ENCODE results near the gene EPHA1.

Gene EPHA1

GRCh38 chr7:143384661-143385631, 23.7 kb downstream of the EPHA1 start:
- Histone ChIP-seq H3K9me3 (ENCODE audit: control insufficient read depth in 1 of 2, low read length in 2 of 2) (no peaks in the 10 kb centered on the region), H3K36me3 (ENCODE audit: control insufficient read depth in 1 of 2, insufficient read depth in 2 of 2, low read length in 2 of 2) (peaks cover 31 to 38% of the 10 kb centered on the region in 2 donors), H3K27ac (ENCODE audit: low read length) (peak overlapping the region; percentile 92), H3K4me3 (ENCODE audit: low read depth in 1 of 2, low read length in 2 of 2) (peak overlapping the region; percentile 78 to 88), H3K27me3 (ENCODE audit: low read depth, low read length) (no peaks in the 10 kb centered on the region), H3K4me1 (ENCODE audit: control insufficient read depth in 1 of 2, insufficient read depth in 2 of 2, low read length in 2 of 2) (peaks cover 27 to 57% of the 10 kb centered on the region in 2 donors)

- Histone ChIP-seq H3K9me3 (ENCODE audit: control insufficient read depth in 1 of 2, low read length in 2 of 2) (no peaks in the 10 kb centered on the region), H3K4me1 (ENCODE audit: control insufficient read depth in 1 of 2, insufficient read depth in 2 of 2, low read length in 2 of 2) (peaks cover 34 to 62% of the 10 kb centered on the region in 2 donors), H3K27ac (ENCODE audit: low read length) (peak overlapping the region; percentile 92), H3K4me3 (ENCODE audit: low read depth in 1 of 2, low read length in 2 of 2) (peak overlapping the region; percentile 78 to 88), H3K27me3 (ENCODE audit: low read depth, low read length) (no peaks in the 10 kb centered on the region), H3K36me3 (ENCODE audit: control insufficient read depth in 1 of 2, insufficient read depth in 2 of 2, low read length in 2 of 2) (peaks cover 23 to 30% of the 10 kb centered on the region in 2 donors)
These were observed 24.5 kb downstream of the EPHA1 start for GRCh38 chr7:143384148-143384547.

- H3K27ac ChIP-seq (ENCODE audit: low read length): peak overlapping the region; percentile 92
- peak overlapping the region; percentile 78 to 88 for H3K4me3 ChIP-seq (ENCODE audit: low read depth in 1 of 2, low read length in 2 of 2)
- H3K9me3 ChIP-seq (ENCODE audit: control insufficient read depth in 1 of 2, low read length in 2 of 2): no peaks in the 10 kb centered on the region
- H3K27me3 ChIP-seq (ENCODE audit: low read depth, low read length): no peaks in the 10 kb centered on the region
- H3K36me3 ChIP-seq (ENCODE audit: control insufficient read depth in 1 of 2, insufficient read depth in 2 of 2, low read length in 2 of 2): peaks cover 18 to 25% of the 10 kb centered on the region in 2 donors
- H3K4me1 ChIP-seq (ENCODE audit: control insufficient read depth in 1 of 2, insufficient read depth in 2 of 2, low read length in 2 of 2): peaks cover 36 to 65% of the 10 kb centered on the region in 2 donors
These were observed 25.1 kb downstream of the EPHA1 start for GRCh38 chr7:143383642-143383957.

- Histone ChIP-seq H3K27me3 (ENCODE audit: low read depth, low read length) (no peaks in the 10 kb centered on the region), H3K9me3 (ENCODE audit: control insufficient read depth in 1 of 2, low read length in 2 of 2) (no peaks in the 10 kb centered on the region), H3K36me3 (ENCODE audit: control insufficient read depth in 1 of 2, insufficient read depth in 2 of 2, low read length in 2 of 2) (peaks cover 14 to 19% of the 10 kb centered on the region in 2 donors), H3K4me1 (ENCODE audit: control insufficient read depth in 1 of 2, insufficient read depth in 2 of 2, low read length in 2 of 2) (peaks cover 36 to 62% of the 10 kb centered on the region in 2 donors), H3K4me3 (ENCODE audit: low read depth in 1 of 2, low read length in 2 of 2) (peak overlapping the region; percentile 78 to 88), H3K27ac (ENCODE audit: low read length) (peak overlapping the region; percentile 92)
These were observed 25.6 kb downstream of the EPHA1 start for GRCh38 chr7:143382791-143383641.

GRCh38 chr7:143382126-143382790, 26.4 kb downstream of the EPHA1 start:
- peaks cover 36 to 58% of the 10 kb centered on the region in 2 donors for H3K4me1 ChIP-seq (ENCODE audit: control insufficient read depth in 1 of 2, insufficient read depth in 2 of 2, low read length in 2 of 2)
- peaks cover 9 to 12% of the 10 kb centered on the region in 2 donors for H3K36me3 ChIP-seq (ENCODE audit: control insufficient read depth in 1 of 2, insufficient read depth in 2 of 2, low read length in 2 of 2)
- H3K27me3 ChIP-seq (ENCODE audit: low read depth, low read length): no peaks in the 10 kb centered on the region
- H3K4me3 ChIP-seq (ENCODE audit: low read depth in 1 of 2, low read length in 2 of 2): peak overlapping the region; percentile 78 to 88
- peak overlapping the region; percentile 92 for H3K27ac ChIP-seq (ENCODE audit: low read length)
- no peaks in the 10 kb centered on the region for H3K9me3 ChIP-seq (ENCODE audit: control insufficient read depth in 1 of 2, low read length in 2 of 2)

GRCh38 chr7:143381427-143382125, 27.1 kb downstream of the EPHA1 start:
- peak overlapping the region; percentile 92 for H3K27ac ChIP-seq (ENCODE audit: low read length)
- H3K9me3 ChIP-seq (ENCODE audit: control insufficient read depth in 1 of 2, low read length in 2 of 2): no peaks in the 10 kb centered on the region
- peak overlapping the region; percentile 78 to 88 for H3K4me3 ChIP-seq (ENCODE audit: low read depth in 1 of 2, low read length in 2 of 2)
- H3K27me3 ChIP-seq (ENCODE audit: low read depth, low read length): no peaks in the 10 kb centered on the region
- peaks cover 9 to 12% of the 10 kb centered on the region in 2 donors for H3K36me3 ChIP-seq (ENCODE audit: control insufficient read depth in 1 of 2, insufficient read depth in 2 of 2, low read length in 2 of 2)
- H3K4me1 ChIP-seq (ENCODE audit: control insufficient read depth in 1 of 2, insufficient read depth in 2 of 2, low read length in 2 of 2): peaks cover 36 to 51% of the 10 kb centered on the region in 2 donors

- peaks cover 30 to 44% of the 10 kb centered on the region in 2 donors for H3K4me1 ChIP-seq (ENCODE audit: control insufficient read depth in 1 of 2, insufficient read depth in 2 of 2, low read length in 2 of 2)
These were observed 27.8 kb downstream of the EPHA1 start, which contains the start of gene ZYX for GRCh38 chr7:143380646-143381426. Gene ZYX (plus strand): TSS chr7:143381345. CDS start chr7:143381572, 227 bp downstream.

GRCh38 chr7:143380260-143380645, 28.4 kb downstream of the EPHA1 start:
- peak overlapping the region; percentile 78 to 84 for H3K4me3 ChIP-seq (ENCODE audit: low read depth in 1 of 2, low read length in 2 of 2)
- H3K9me3 ChIP-seq (ENCODE audit: control insufficient read depth in 1 of 2, low read length in 2 of 2): no peaks in the 10 kb centered on the region
- peaks cover 8 to 12% of the 10 kb centered on the region in 2 donors for H3K36me3 ChIP-seq (ENCODE audit: control insufficient read depth in 1 of 2, insufficient read depth in 2 of 2, low read length in 2 of 2)
- peaks cover 27 to 39% of the 10 kb centered on the region in 2 donors for H3K4me1 ChIP-seq (ENCODE audit: control insufficient read depth in 1 of 2, insufficient read depth in 2 of 2, low read length in 2 of 2)
- H3K27me3 ChIP-seq (ENCODE audit: low read depth, low read length): no peaks in the 10 kb centered on the region
- peak overlapping the region; percentile 95 for H3K27ac ChIP-seq (ENCODE audit: low read length)

More at GRCh38 chr7:143380646-143381426, 27.8 kb downstream of the EPHA1 start, which contains the start of gene ZYX:
- Histone ChIP-seq H3K4me3 (ENCODE audit: low read depth in 1 of 2, low read length in 2 of 2) (peak within 1 kb of the TSS; percentile 78 to 88), H3K36me3 (ENCODE audit: control insufficient read depth in 1 of 2, insufficient read depth in 2 of 2, low read length in 2 of 2) (peaks cover 9 to 12% of the 10 kb centered on the region in 2 donors), H3K9me3 (ENCODE audit: control insufficient read depth in 1 of 2, low read length in 2 of 2) (no peaks in the 10 kb centered on the region), H3K27ac (ENCODE audit: low read length) (peak within 1 kb of the TSS; percentile 95), H3K27me3 (ENCODE audit: low read depth, low read length) (no peaks in the 10 kb centered on the region)

- H3K4me1 ChIP-seq (ENCODE audit: control insufficient read depth in 1 of 2, insufficient read depth in 2 of 2, low read length in 2 of 2): peaks cover 23 to 34% of the 10 kb centered on the region in 2 donors
- H3K36me3 ChIP-seq (ENCODE audit: control insufficient read depth in 1 of 2, insufficient read depth in 2 of 2, low read length in 2 of 2): peaks cover 4 to 12% of the 10 kb centered on the region in 2 donors
These were observed 28.9 kb downstream of the EPHA1 start for GRCh38 chr7:143379611-143380259.

More at GRCh38 chr7:143379611-143380259, 28.9 kb downstream of the EPHA1 start:
- Histone ChIP-seq H3K27ac (ENCODE audit: low read length) (peak overlapping the region; percentile 95), H3K9me3 (ENCODE audit: control insufficient read depth in 1 of 2, low read length in 2 of 2) (no peaks in the 10 kb centered on the region), H3K27me3 (ENCODE audit: low read depth, low read length) (no peaks in the 10 kb centered on the region), H3K4me3 (ENCODE audit: low read depth in 1 of 2, low read length in 2 of 2) (peak overlapping the region; percentile 78 to 84)

All from muscle layer of duodenum (tissue), 2 donors.